Measurements from ENCODE around the gene RACGAP1. TPM values are rescaled to one million over a fixed set of nuclear protein-coding genes. Genes with fewer than 3 reads are reported as not detected.

The RACGAP1 gene
- total RNA-seq, 4 donors from 2014 or later: 10.5 to 23.7 (median 13.1) TPM

- H3K36me3 ChIP-seq: no peaks in the 10 kb centered on the region
- 66% methylated on average over 3 of the region's 14 CpGs; no CpG with 5 or more reads in 1 of the 2 donors for WGBS, 2 donors (ENCODE audit: low coverage in 1 of 2)
- H3K4me3 ChIP-seq: peak overlapping the region in 1 of 2 donors; percentile 36
- no peaks in the 10 kb centered on the region for H3K9me3 ChIP-seq
- H3K27me3 ChIP-seq: peaks cover 34% of the 10 kb centered on the region
- ATAC-seq: no peak
- H3K27ac ChIP-seq: peak overlapping the region in 2 of 4 donors; percentile 24 to 64
- H3K4me1 ChIP-seq: peaks cover 0 to 24% (median 8%) of the 10 kb centered on the region in 3 donors
- TF ChIP-seq POLR2AphosphoS5 (IDR thresholded peaks at IDR 0.05) (no peak), EP300 (IDR thresholded peaks at IDR 0.05) (no peak), POLR2A (IDR thresholded peaks at IDR 0.05) (no peak)
- TF ChIP-seq, protein P1, sequence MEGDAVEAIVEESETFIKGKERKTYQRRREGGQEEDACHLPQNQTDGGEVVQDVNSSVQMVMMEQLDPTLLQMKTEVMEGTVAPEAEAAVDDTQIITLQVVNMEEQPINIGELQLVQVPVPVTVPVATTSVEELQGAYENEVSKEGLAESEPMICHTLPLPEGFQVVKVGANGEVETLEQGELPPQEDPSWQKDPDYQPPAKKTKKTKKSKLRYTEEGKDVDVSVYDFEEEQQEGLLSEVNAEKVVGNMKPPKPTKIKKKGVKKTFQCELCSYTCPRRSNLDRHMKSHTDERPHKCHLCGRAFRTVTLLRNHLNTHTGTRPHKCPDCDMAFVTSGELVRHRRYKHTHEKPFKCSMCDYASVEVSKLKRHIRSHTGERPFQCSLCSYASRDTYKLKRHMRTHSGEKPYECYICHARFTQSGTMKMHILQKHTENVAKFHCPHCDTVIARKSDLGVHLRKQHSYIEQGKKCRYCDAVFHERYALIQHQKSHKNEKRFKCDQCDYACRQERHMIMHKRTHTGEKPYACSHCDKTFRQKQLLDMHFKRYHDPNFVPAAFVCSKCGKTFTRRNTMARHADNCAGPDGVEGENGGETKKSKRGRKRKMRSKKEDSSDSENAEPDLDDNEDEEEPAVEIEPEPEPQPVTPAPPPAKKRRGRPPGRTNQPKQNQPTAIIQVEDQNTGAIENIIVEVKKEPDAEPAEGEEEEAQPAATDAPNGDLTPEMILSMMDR (IDR thresholded peaks at IDR 0.05): no peak
These were observed 26.0 kb upstream of the RACGAP1 start for GRCh38 chr12:50051101-50051806.

DNA sequence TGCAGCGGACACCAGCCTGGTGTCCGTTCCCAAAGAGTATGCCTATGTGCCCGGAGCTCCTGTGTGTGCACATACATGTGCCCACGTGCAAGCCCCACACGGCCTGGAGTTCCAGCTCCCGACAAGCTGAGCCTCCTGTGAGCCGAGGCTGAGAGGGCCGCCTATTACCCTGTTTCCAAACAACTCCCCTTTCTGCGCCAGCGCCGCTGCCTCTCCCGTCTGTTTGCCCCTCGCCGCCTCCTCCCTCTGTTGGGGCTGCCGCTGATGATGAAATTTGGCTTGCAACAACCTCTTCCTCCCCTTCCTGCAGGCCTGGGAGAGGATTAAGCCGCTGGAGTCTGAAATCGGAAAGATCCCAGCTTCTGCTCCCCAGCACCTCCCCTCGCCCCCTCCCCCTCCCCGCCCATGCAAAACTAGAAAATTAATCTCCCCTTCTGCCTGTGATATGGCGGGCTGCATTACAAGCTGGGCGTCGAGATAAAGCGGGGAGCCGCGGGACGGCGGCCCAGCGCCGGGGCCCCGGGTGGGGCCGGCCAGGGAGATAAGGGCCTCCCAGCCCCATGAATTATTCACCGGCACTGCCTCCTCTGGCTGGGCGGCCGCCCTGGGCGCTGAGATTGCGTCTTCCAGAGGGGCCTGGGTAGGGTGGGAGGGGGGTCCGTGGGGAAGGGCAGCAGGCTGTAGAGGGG, 25.3 kb upstream of the RACGAP1 start:
- Histone ChIP-seq H3K27ac (peak overlapping the region in 2 of 4 donors; percentile 24 to 64), H3K36me3 (no peaks in the 10 kb centered on the region), H3K27me3 (peaks cover 34% of the 10 kb centered on the region), H3K9me3 (no peaks in the 10 kb centered on the region), H3K4me3 (peak overlapping the region in 1 of 2 donors; percentile 36), H3K4me1 (peaks cover 0 to 17% (median 3%) of the 10 kb centered on the region in 3 donors)
- ATAC-seq: peak; percentile 89
- WGBS, 2 donors (ENCODE audit: low coverage in 1 of 2): 4 to 11% methylated on average over 6 to 17 of the region's 37 CpGs
- peak; percentile 6 for TF ChIP-seq POLR2AphosphoS5 (IDR thresholded peaks at IDR 0.05)
- no peak for TF ChIP-seq EP300 (IDR thresholded peaks at IDR 0.05)
- TF ChIP-seq, protein P1 (IDR thresholded peaks at IDR 0.05): no peak
- TF ChIP-seq POLR2A (IDR thresholded peaks at IDR 0.05): no peak

GRCh38 chr12:50050119-50050385, 24.8 kb upstream of the RACGAP1 start:
- peak overlapping the region in 1 of 4 donors; percentile 64 for H3K27ac ChIP-seq
- H3K4me3 ChIP-seq: peak overlapping the region in 1 of 2 donors; percentile 36
- TF ChIP-seq POLR2AphosphoS5 (IDR thresholded peaks at IDR 0.05) (no peak), EP300 (IDR thresholded peaks at IDR 0.05) (no peak), POLR2A (IDR thresholded peaks at IDR 0.05) (no peak)
- TF ChIP-seq, protein P1 (IDR thresholded peaks at IDR 0.05): no peak
- H3K27me3 ChIP-seq: peaks cover 30% of the 10 kb centered on the region
- no peak for ATAC-seq
- 55 to 80% methylated on average over 1 to 3 of the region's 3 CpGs for WGBS, 2 donors (ENCODE audit: low coverage in 1 of 2)
- peaks cover 0 to 16% (median 3%) of the 10 kb centered on the region in 3 donors for H3K4me1 ChIP-seq
- H3K36me3 ChIP-seq: no peaks in the 10 kb centered on the region
- H3K9me3 ChIP-seq: no peaks in the 10 kb centered on the region

- Histone ChIP-seq H3K4me1 (peaks cover 0 to 16% (median 3%) of the 10 kb centered on the region in 3 donors), H3K27ac (no peak overlapping the region), H3K4me3 (no peak overlapping the region), H3K27me3 (peaks cover 27% of the 10 kb centered on the region), H3K9me3 (no peaks in the 10 kb centered on the region), H3K36me3 (no peaks in the 10 kb centered on the region)
- ATAC-seq: no peak
- 75 to 93% methylated on average over 2 of the region's 3 CpGs for WGBS, 2 donors (ENCODE audit: low coverage in 1 of 2)
- TF ChIP-seq, protein P1 (IDR thresholded peaks at IDR 0.05): no peak
- TF ChIP-seq POLR2A (IDR thresholded peaks at IDR 0.05) (no peak), EP300 (IDR thresholded peaks at IDR 0.05) (no peak), POLR2AphosphoS5 (IDR thresholded peaks at IDR 0.05) (no peak)
These were observed 24.2 kb upstream of the RACGAP1 start for GRCh38 chr12:50049254-50050118.

All from gastroesophageal sphincter (tissue), 4 donors.